Astrocyte (in vitro differentiated cells and primary cell): ENCODE measurements around the gene VEPH1. TPM values are rescaled to one million over a fixed set of nuclear protein-coding genes. Genes with fewer than 3 reads are reported as not detected.

Source experiments
- DNase-seq: peaks from one replicate; pipeline ENCODE4 v3.0.0-alpha.2; 2010; ENCODE audit warnings: low read depth
- FAIRE-seq: peaks from 2 replicates; lab custom pipeline; 2011; peaks lifted over from hg19 to GRCh38; lab: Jason Lieb, UNC
- H2AFZ ChIP-seq: 2 replicates; pipeline ENCODE4 v1.6.0; 2012; ENCODE audit warnings: low read depth, low read length, inconsistent platforms
- H3K27ac ChIP-seq: 2 replicates; pipeline ENCODE4 v1.5.1; 2011; ENCODE audit warnings: low read depth, low read length, inconsistent platforms
- H3K27me3 ChIP-seq: 2 replicates; pipeline ENCODE4 v1.6.0; 2011; ENCODE audit warnings: low read length, inconsistent platforms; ENCODE audit not compliant: insufficient read depth
- H3K36me3 ChIP-seq: 2 replicates; pipeline ENCODE4 v1.5.1; 2011; ENCODE audit warnings: low read length, inconsistent platforms; ENCODE audit not compliant: insufficient read depth
- H3K4me1 ChIP-seq: 2 replicates; pipeline ENCODE4 v1.5.1; 2011; ENCODE audit warnings: low read length, inconsistent platforms; ENCODE audit not compliant: insufficient read depth
- H3K4me2 ChIP-seq: 2 replicates; pipeline ENCODE4 v1.6.0; 2012; ENCODE audit warnings: low read length, inconsistent platforms
- H3K4me3 ChIP-seq: 2 replicates; pipeline ENCODE4 v1.5.1; 2011; ENCODE audit warnings: low read depth, mild to moderate bottlenecking, low read length, inconsistent platforms; ENCODE audit not compliant: insufficient read depth
- H3K79me2 ChIP-seq: 2 replicates; pipeline ENCODE4 v1.6.0; 2012; ENCODE audit warnings: mild to moderate bottlenecking, low read length, inconsistent platforms; ENCODE audit not compliant: insufficient read depth
- H3K9ac ChIP-seq: 2 replicates; pipeline ENCODE4 v1.6.0; 2012; ENCODE audit warnings: mild to moderate bottlenecking, low read length, inconsistent platforms
- H3K9me3 ChIP-seq: 2 replicates; pipeline ENCODE4 v1.5.1; 2012; ENCODE audit warnings: low read depth, mild to moderate bottlenecking, low read length, inconsistent platforms; ENCODE audit not compliant: insufficient read depth
- H4K20me1 ChIP-seq: 2 replicates; pipeline ENCODE4 v1.6.0; 2012; ENCODE audit warnings: low read length, inconsistent platforms; ENCODE audit not compliant: insufficient read depth
- H3K27ac Mint-ChIP-seq: one replicate; pipeline ENCODE4 v1.8.0; 2021; ENCODE audit warnings: mild to moderate bottlenecking, mixed read lengths; ENCODE audit not compliant: unreplicated experiment
- H3K27me3 Mint-ChIP-seq: one replicate; pipeline ENCODE4 v1.8.0; 2021; ENCODE audit warnings: low read depth, mixed read lengths; ENCODE audit not compliant: unreplicated experiment
- H3K36me3 Mint-ChIP-seq: one replicate; pipeline ENCODE4 v1.8.0; 2021; ENCODE audit warnings: low read depth, mixed read lengths; ENCODE audit not compliant: unreplicated experiment
- H3K4me1 Mint-ChIP-seq: one replicate; pipeline ENCODE4 v1.8.0; 2021; ENCODE audit warnings: low read depth, mixed read lengths; ENCODE audit not compliant: unreplicated experiment
- H3K4me3 Mint-ChIP-seq: one replicate; pipeline ENCODE4 v1.8.0; 2021; ENCODE audit warnings: mild to moderate bottlenecking, moderate library complexity, mixed read lengths; ENCODE audit not compliant: unreplicated experiment
- H3K9me3 Mint-ChIP-seq: one replicate; pipeline ENCODE4 v1.8.0; 2021; ENCODE audit warnings: mild to moderate bottlenecking, mixed read lengths; ENCODE audit not compliant: unreplicated experiment
- CTCF ChIP-seq: IDR thresholded peaks from 2 replicates; pipeline ENCODE4 v1.5.1; 2011; ENCODE audit warnings: low read depth, mild to moderate bottlenecking, inconsistent platforms, low read length, moderate library complexity; ENCODE audit not compliant: insufficient read depth
- EZH2 ChIP-seq: IDR thresholded peaks from 2 replicates; pipeline ENCODE4 v1.6.1; 2012; ENCODE audit warnings: mild to moderate bottlenecking, low read length, inconsistent platforms; ENCODE audit not compliant: insufficient read depth
- total RNA-seq: library from RNA; stranded (reverse); gene quantifications from 2 replicates; pipeline ENCODE4 v1.2.1, GENCODE V29; 2021

VEPH1 gene
- total RNA-seq, 1 donor from 2014 or later, result 9.4 TPM

GRCh38 chr3:157464321-157464720, 38.9 kb downstream of the VEPH1 start:
- H3K4me3 Mint-ChIP-seq, result no peak overlapping the region
- Histone ChIP-seq H3K36me3 (peaks cover 9% of the 10 kb centered on the region), H3K27me3 (no peaks in the 10 kb centered on the region), H3K9ac (no peak overlapping the region), H3K4me2 (peak overlapping the region; percentile 33), H3K4me3 (no peak overlapping the region), H3K4me1 (peaks cover 30% of the 10 kb centered on the region), H4K20me1 (no peaks in the 10 kb centered on the region), H2AFZ (no peak overlapping the region), H3K9me3 (no peaks in the 10 kb centered on the region), H3K27ac (no peak overlapping the region), H3K79me2 (no peaks in the 10 kb centered on the region)
- FAIRE-seq, result no peak
- H3K27ac Mint-ChIP-seq, result no peak overlapping the region
- H3K9me3 Mint-ChIP-seq, result no peaks in the 10 kb centered on the region
- H3K4me1 Mint-ChIP-seq, result peaks cover 4% of the 10 kb centered on the region
- peak; percentile 47 for DNase-seq
- H3K27me3 Mint-ChIP-seq, result no peaks in the 10 kb centered on the region
- no peaks in the 10 kb centered on the region for H3K36me3 Mint-ChIP-seq
- TF ChIP-seq CTCF, result no peak
- no peak for TF ChIP-seq EZH2

DNA sequence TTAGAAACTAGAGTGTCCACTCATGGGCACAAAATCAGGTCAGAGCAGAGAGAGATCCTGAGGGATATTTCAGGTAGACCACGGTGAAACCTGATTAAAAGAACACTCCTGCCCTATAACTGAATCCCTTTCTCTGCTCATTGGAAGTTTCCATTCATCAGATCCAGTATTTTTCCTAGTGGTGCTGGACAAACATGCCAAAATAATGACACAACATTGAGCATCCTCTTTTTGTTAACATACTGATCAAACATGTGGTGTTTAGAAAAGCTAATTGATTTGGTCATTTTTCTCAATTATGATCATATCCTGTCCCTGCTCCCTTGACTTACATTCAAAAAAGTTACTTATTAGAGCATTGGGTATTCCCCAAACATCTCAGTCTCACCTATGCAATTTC, 39.4 kb downstream of the VEPH1 start:
- Histone ChIP-seq H3K79me2 (no peaks in the 10 kb centered on the region), H3K9ac (no peak overlapping the region), H3K27me3 (no peaks in the 10 kb centered on the region), H3K4me2 (peak overlapping the region; percentile 33), H3K4me1 (peaks cover 30% of the 10 kb centered on the region), H4K20me1 (no peaks in the 10 kb centered on the region), H3K9me3 (no peaks in the 10 kb centered on the region), H3K27ac (no peak overlapping the region), H2AFZ (no peak overlapping the region), H3K4me3 (no peak overlapping the region), H3K36me3 (peaks cover 4% of the 10 kb centered on the region)
- Mint-ChIP-seq H3K27ac (no peak overlapping the region), H3K9me3 (no peaks in the 10 kb centered on the region), H3K4me3 (no peak overlapping the region), H3K27me3 (no peaks in the 10 kb centered on the region), H3K4me1 (peaks cover 4% of the 10 kb centered on the region), H3K36me3 (no peaks in the 10 kb centered on the region)
- no peak for DNase-seq
- peak; percentile 74 for FAIRE-seq
- TF ChIP-seq EZH2 (no peak), CTCF (no peak)

- peak; percentile 86 for DNase-seq
- Histone ChIP-seq H3K4me3 (peak overlapping the region; percentile 32), H3K27ac (peak overlapping the region; percentile 79), H4K20me1 (no peaks in the 10 kb centered on the region), H2AFZ (no peak overlapping the region), H3K36me3 (no peaks in the 10 kb centered on the region), H3K4me1 (peaks cover 22% of the 10 kb centered on the region), H3K9ac (peak overlapping the region; percentile 76), H3K4me2 (peak overlapping the region; percentile 81), H3K79me2 (no peaks in the 10 kb centered on the region), H3K9me3 (no peaks in the 10 kb centered on the region), H3K27me3 (no peaks in the 10 kb centered on the region)
- Mint-ChIP-seq H3K4me1 (peaks cover 4% of the 10 kb centered on the region), H3K9me3 (no peaks in the 10 kb centered on the region), H3K27me3 (no peaks in the 10 kb centered on the region), H3K4me3 (no peak overlapping the region), H3K27ac (peak overlapping the region; percentile 5), H3K36me3 (no peaks in the 10 kb centered on the region)
- TF ChIP-seq CTCF (no peak), EZH2 (no peak)
- no peak for FAIRE-seq
Observed at GRCh38 chr3:157460253-157460652, 43.0 kb downstream of the VEPH1 start.
